Measurements from ENCODE around the gene ANXA8. TPM values are rescaled to one million over a fixed set of nuclear protein-coding genes. Genes with fewer than 3 reads are reported as not detected.

Gene ANXA8
- total and polyA plus RNA-seq, 4 experiments from 2014 or later: not detected

DNA sequence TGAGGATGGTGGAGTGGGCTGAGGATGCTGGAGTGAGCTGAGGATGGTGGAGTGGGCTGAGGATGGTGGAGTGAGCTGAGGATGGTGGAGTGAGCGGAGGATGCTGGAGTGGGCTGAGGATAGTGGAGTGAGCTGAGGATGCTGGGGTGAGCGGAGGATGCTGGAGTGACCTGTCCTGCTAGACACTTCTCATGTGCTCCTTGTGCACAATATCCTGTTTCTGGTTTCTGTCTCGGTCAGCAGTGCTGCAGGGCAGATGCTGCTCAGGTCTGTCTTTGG, 29.2 kb downstream of the ANXA8 start:
- DNase-seq: no peak
- H3K4me3 ChIP-seq (ENCODE audit: low read length in 2 of 2): no peak overlapping the region
- Mint-ChIP-seq H3K4me3 (no peak overlapping the region), H3K4me1 (no peaks in the 10 kb centered on the region), H3K36me3 (no peaks in the 10 kb centered on the region), H3K27ac (peak overlapping the region in 1 of 7 donors; percentile 62), H3K9me3 (no peaks in the 10 kb centered on the region), H3K27me3 (peaks cover 6 to 15% of the 10 kb centered on the region in 2 donors)
- H3K27ac ChIP-seq (ENCODE audit: low read depth, low read length): no peak overlapping the region
- intact Hi-C loops (cut with micrococcal nuclease): no loop called here
- no peaks in the 10 kb centered on the region for H3K4me1 ChIP-seq (ENCODE audit: insufficient read depth, low read length)
- ChIA-PET POLR2A (ENCODE audit: partially characterized antibody) (no interaction called here), CTCF (ENCODE audit: partially characterized antibody) (no interaction called here)
- H3K36me3 ChIP-seq (ENCODE audit: insufficient read depth, low read length): no peaks in the 10 kb centered on the region
- no peaks in the 10 kb centered on the region for H3K9me3 ChIP-seq (ENCODE audit: control insufficient read depth in 1 of 2, low read length in 2 of 2)
- no peaks in the 10 kb centered on the region for H3K27me3 ChIP-seq (ENCODE audit: insufficient read depth, low read length)

- H3K36me3 ChIP-seq (ENCODE audit: insufficient read depth, low read length): no peaks in the 10 kb centered on the region
- no peak for DNase-seq
- H3K9me3 Mint-ChIP-seq: no peaks in the 10 kb centered on the region
- ChIA-PET CTCF (ENCODE audit: partially characterized antibody) (no interaction called here), POLR2A (ENCODE audit: partially characterized antibody) (no interaction called here)
- peak overlapping the region in 1 of 7 donors; percentile 62 for H3K27ac Mint-ChIP-seq
- H3K27ac ChIP-seq (ENCODE audit: low read depth, low read length): no peak overlapping the region
- no peaks in the 10 kb centered on the region for H3K27me3 ChIP-seq (ENCODE audit: insufficient read depth, low read length)
- no peak overlapping the region for H3K4me3 ChIP-seq (ENCODE audit: low read length in 2 of 2)
- H3K36me3 Mint-ChIP-seq: no peaks in the 10 kb centered on the region
- H3K4me1 Mint-ChIP-seq: no peaks in the 10 kb centered on the region
- no peak overlapping the region for H3K4me3 Mint-ChIP-seq
- no peaks in the 10 kb centered on the region for H3K9me3 ChIP-seq (ENCODE audit: control insufficient read depth in 1 of 2, low read length in 2 of 2)
- intact Hi-C loops (cut with micrococcal nuclease): no loop called here
- peaks cover 6 to 15% of the 10 kb centered on the region in 2 donors for H3K27me3 Mint-ChIP-seq
- no peaks in the 10 kb centered on the region for H3K4me1 ChIP-seq (ENCODE audit: insufficient read depth, low read length)
Observed at GRCh38 chr10:47454008-47454779, 29.7 kb downstream of the ANXA8 start.

- intact Hi-C loops (cut with micrococcal nuclease): no loop called here
Observed at GRCh38 chr10:47453141-47454007, 30.5 kb downstream of the ANXA8 start.

DNA sequence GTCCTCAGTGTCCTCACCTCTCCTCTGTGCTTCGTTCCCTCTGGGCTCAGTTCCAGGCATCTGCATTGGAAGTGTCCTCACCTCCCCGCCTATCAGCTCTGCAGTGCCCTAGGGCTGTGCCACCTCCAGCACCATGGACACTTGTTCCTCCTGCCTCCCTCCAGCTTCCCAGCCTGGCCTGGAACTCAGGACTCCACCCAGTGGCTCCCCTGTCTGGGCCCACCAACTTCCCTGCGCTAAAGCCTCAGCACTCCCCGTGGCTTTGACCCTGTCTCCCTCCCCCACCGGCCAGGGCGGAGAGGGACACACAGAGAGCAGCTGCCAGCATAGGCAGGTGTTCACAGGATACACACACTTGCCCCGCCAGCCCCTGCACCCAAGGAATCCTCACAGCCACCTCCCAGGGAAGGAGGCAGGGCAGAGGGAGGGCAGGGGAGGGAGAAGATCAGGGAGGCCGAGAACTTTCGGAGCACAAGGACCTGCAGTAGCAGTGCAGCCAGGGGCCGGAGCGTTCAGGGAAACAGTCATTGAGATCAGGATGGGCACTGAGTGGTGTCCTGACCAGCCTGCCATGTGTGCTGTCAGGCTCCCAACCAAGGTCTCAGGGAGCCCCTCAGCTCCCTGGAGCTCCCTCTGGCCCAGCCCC, 31.3 kb downstream of the ANXA8 start:
- CTCF ChIA-PET (ENCODE audit: partially characterized antibody): no interaction called here

More at GRCh38 chr10:47453141-47454007, 30.5 kb downstream of the ANXA8 start:
- Histone ChIP-seq H3K4me1 (ENCODE audit: insufficient read depth, low read length) (no peaks in the 10 kb centered on the region), H3K9me3 (ENCODE audit: control insufficient read depth in 1 of 2, low read length in 2 of 2) (no peaks in the 10 kb centered on the region), H3K27ac (ENCODE audit: low read depth, low read length) (no peak overlapping the region), H3K36me3 (ENCODE audit: insufficient read depth, low read length) (no peaks in the 10 kb centered on the region), H3K4me3 (ENCODE audit: low read length in 2 of 2) (no peak overlapping the region), H3K27me3 (ENCODE audit: insufficient read depth, low read length) (no peaks in the 10 kb centered on the region)
- no peaks in the 10 kb centered on the region for H3K9me3 Mint-ChIP-seq
- CTCF ChIA-PET (ENCODE audit: partially characterized antibody): no interaction called here
- no peak overlapping the region for H3K27ac Mint-ChIP-seq
- DNase-seq: no peak
- H3K27me3 Mint-ChIP-seq: peaks cover 6 to 12% of the 10 kb centered on the region in 2 donors
- peaks cover 0 to 3% (median 0%) of the 10 kb centered on the region in 4 donors for H3K4me1 Mint-ChIP-seq
- H3K4me3 Mint-ChIP-seq: no peak overlapping the region
- H3K36me3 Mint-ChIP-seq: no peaks in the 10 kb centered on the region
- POLR2A ChIA-PET (ENCODE audit: partially characterized antibody): no interaction called here

DNA sequence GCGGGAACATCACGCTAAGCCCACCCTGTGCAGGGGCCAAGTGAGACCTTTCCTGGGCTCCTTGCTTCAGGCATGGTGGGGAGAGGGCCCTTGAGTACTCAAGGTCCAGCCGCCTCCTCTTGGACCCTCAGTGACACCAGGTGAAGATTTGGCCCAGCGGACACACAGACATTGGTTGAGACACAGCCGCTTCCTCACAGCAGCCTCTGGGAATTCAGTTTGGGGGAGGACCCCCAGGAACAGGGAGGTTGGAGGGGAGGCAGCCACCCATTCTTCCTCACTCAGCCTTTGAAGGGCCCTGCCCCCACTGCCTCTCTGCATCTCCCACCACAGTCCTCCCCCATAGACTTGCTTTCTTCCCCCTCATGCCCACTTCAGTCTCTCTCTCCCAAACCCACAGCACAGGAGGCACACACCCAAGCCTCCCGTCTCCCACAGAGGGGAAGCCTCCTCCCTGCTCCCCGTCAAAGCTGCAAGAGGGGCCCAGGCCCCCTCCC, 31.9 kb downstream of the ANXA8 start:
- Mint-ChIP-seq H3K4me1 (peaks cover 0 to 4% (median 2%) of the 10 kb centered on the region in 4 donors), H3K4me3 (no peak overlapping the region), H3K36me3 (no peaks in the 10 kb centered on the region), H3K27ac (no peak overlapping the region), H3K9me3 (no peaks in the 10 kb centered on the region), H3K27me3 (peaks cover 4 to 17% of the 10 kb centered on the region in 2 donors)
- CTCF ChIA-PET (ENCODE audit: partially characterized antibody): no interaction called here
- intact Hi-C loops (cut with micrococcal nuclease): no loop called here
- POLR2A ChIA-PET (ENCODE audit: partially characterized antibody): no interaction called here
- no peaks in the 10 kb centered on the region for H3K27me3 ChIP-seq (ENCODE audit: insufficient read depth, low read length)
- no peaks in the 10 kb centered on the region for H3K36me3 ChIP-seq (ENCODE audit: insufficient read depth, low read length)
- no peak for DNase-seq
- H3K4me3 ChIP-seq (ENCODE audit: low read length in 2 of 2): no peak overlapping the region
- no peak overlapping the region for H3K27ac ChIP-seq (ENCODE audit: low read depth, low read length)
- H3K4me1 ChIP-seq (ENCODE audit: insufficient read depth, low read length): no peaks in the 10 kb centered on the region
- no peaks in the 10 kb centered on the region for H3K9me3 ChIP-seq (ENCODE audit: control insufficient read depth in 1 of 2, low read length in 2 of 2)

More for the DNA sequence above, 31.3 kb downstream of the ANXA8 start:
- Histone ChIP-seq H3K4me1 (ENCODE audit: insufficient read depth, low read length) (no peaks in the 10 kb centered on the region), H3K4me3 (ENCODE audit: low read length in 2 of 2) (no peak overlapping the region), H3K9me3 (ENCODE audit: control insufficient read depth in 1 of 2, low read length in 2 of 2) (no peaks in the 10 kb centered on the region), H3K36me3 (ENCODE audit: insufficient read depth, low read length) (no peaks in the 10 kb centered on the region), H3K27ac (ENCODE audit: low read depth, low read length) (no peak overlapping the region), H3K27me3 (ENCODE audit: insufficient read depth, low read length) (no peaks in the 10 kb centered on the region)
- POLR2A ChIA-PET (ENCODE audit: partially characterized antibody): no interaction called here
- no peak overlapping the region for H3K4me3 Mint-ChIP-seq
- intact Hi-C loops (cut with micrococcal nuclease): no loop called here
- no peaks in the 10 kb centered on the region for H3K36me3 Mint-ChIP-seq
- no peaks in the 10 kb centered on the region for H3K9me3 Mint-ChIP-seq
- H3K27ac Mint-ChIP-seq: no peak overlapping the region
- peaks cover 4 to 17% of the 10 kb centered on the region in 2 donors for H3K27me3 Mint-ChIP-seq
- peaks cover 0 to 4% (median 2%) of the 10 kb centered on the region in 4 donors for H3K4me1 Mint-ChIP-seq
- DNase-seq: no peak

DNA sequence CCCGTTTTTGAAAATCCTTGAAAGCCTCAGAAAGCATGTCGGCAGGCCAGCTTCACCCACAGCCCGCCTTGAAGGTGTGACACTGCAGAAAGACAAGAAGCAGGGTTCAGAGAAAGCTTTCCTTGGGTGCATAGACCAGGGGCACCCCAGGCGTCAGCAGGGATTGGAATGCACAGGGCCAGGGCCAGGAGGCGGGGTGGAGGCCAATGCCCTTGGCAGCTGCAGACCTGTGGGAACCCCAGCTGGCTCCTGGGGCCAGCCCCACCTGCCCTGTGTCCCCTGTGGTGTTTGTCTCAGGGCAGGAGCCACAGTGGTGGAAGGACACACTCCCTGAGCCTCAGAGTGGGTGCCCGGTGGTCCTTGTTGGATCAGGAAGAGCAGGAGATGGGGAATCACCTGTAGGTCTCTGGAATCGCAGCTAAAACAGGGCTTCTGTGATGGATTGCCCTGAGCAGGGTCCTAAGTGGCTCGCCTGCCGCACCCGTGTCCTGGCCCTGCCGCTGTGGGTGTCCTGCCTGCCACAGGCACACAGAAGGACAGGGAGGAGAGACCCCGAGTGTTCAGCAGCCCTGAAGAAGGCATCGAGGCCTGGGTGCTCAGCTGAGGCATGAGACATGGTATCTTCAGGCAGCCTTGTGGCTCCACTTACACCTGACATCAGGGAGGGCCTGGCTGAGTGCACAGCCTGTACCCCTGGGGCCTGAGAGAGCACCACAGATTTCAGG, 32.5 kb downstream of the ANXA8 start:
- ChIA-PET POLR2A (ENCODE audit: partially characterized antibody) (no interaction called here), CTCF (ENCODE audit: partially characterized antibody) (no interaction called here)
- no peak overlapping the region for H3K27ac ChIP-seq (ENCODE audit: low read depth, low read length)
- no peaks in the 10 kb centered on the region for H3K9me3 ChIP-seq (ENCODE audit: control insufficient read depth in 1 of 2, low read length in 2 of 2)
- H3K27me3 ChIP-seq (ENCODE audit: insufficient read depth, low read length): no peaks in the 10 kb centered on the region
- H3K4me3 Mint-ChIP-seq: no peak overlapping the region
- H3K36me3 ChIP-seq (ENCODE audit: insufficient read depth, low read length): no peaks in the 10 kb centered on the region
- peaks cover 4 to 17% of the 10 kb centered on the region in 2 donors for H3K27me3 Mint-ChIP-seq
- intact Hi-C loops (cut with micrococcal nuclease): no loop called here
- H3K4me1 ChIP-seq (ENCODE audit: insufficient read depth, low read length): no peaks in the 10 kb centered on the region
- peaks cover 0 to 4% (median under 1%) of the 10 kb centered on the region in 8 donors for H3K9me3 Mint-ChIP-seq
- no peak for DNase-seq
- H3K4me3 ChIP-seq (ENCODE audit: low read length in 2 of 2): no peak overlapping the region
- H3K36me3 Mint-ChIP-seq: no peaks in the 10 kb centered on the region
- no peak overlapping the region for H3K27ac Mint-ChIP-seq
- H3K4me1 Mint-ChIP-seq: peaks cover 0 to 4% (median 2%) of the 10 kb centered on the region in 4 donors

GRCh38 chr10:47450442-47450841, 33.5 kb downstream of the ANXA8 start:
- H3K9me3 Mint-ChIP-seq: peaks cover 0 to 13% (median 9%) of the 10 kb centered on the region in 8 donors
- intact Hi-C loops (cut with micrococcal nuclease): no loop called here
- Histone ChIP-seq H3K27ac (ENCODE audit: low read depth, low read length) (no peak overlapping the region), H3K27me3 (ENCODE audit: insufficient read depth, low read length) (no peaks in the 10 kb centered on the region), H3K4me3 (ENCODE audit: low read length in 2 of 2) (no peak overlapping the region), H3K4me1 (ENCODE audit: insufficient read depth, low read length) (no peaks in the 10 kb centered on the region), H3K9me3 (ENCODE audit: control insufficient read depth in 1 of 2, low read length in 2 of 2) (no peaks in the 10 kb centered on the region), H3K36me3 (ENCODE audit: insufficient read depth, low read length) (no peaks in the 10 kb centered on the region)
- no peak overlapping the region for H3K27ac Mint-ChIP-seq
- H3K36me3 Mint-ChIP-seq: no peaks in the 10 kb centered on the region
- H3K4me3 Mint-ChIP-seq: no peak overlapping the region
- POLR2A ChIA-PET (ENCODE audit: partially characterized antibody): no interaction called here
- CTCF ChIA-PET (ENCODE audit: partially characterized antibody): no interaction called here
- DNase-seq: no peak
- peaks cover 0 to 4% (median 2%) of the 10 kb centered on the region in 4 donors for H3K4me1 Mint-ChIP-seq
- H3K27me3 Mint-ChIP-seq: peaks cover 4 to 17% of the 10 kb centered on the region in 2 donors
